K562 (cell line): ENCODE results near the gene NAV2. TPM values are rescaled to one million over a fixed set of nuclear protein-coding genes. Genes with fewer than 3 reads are reported as not detected.

Experiments
- FOXJ2 ChIP-seq: fragments of 200-800 bp; sonication (Bioruptor generic); IDR thresholded peaks from 2 replicates; pipeline ENCODE4 v1.6.1; 2016; ENCODE audit warnings: missing genetic modification characterization, missing compliant biosample characterization
- MTA1 ChIP-seq: fragments of 450-650 bp; IDR thresholded peaks from 2 replicates; pipeline ENCODE4 v1.6.1; 2017; ENCODE audit warnings: borderline replicate concordance
- NFRKB ChIP-seq: fragments of 450-650 bp; IDR thresholded peaks from 2 replicates; pipeline ENCODE4 v1.6.1; 2016; ENCODE audit warnings: low read depth
- PML ChIP-seq: IDR thresholded peaks from 2 replicates; pipeline ENCODE4 v1.6.1; 2012; ENCODE audit warnings: low read length, inconsistent platforms
- PYGO2 ChIP-seq: fragments of 450-650 bp; IDR thresholded peaks from 2 replicates; pipeline ENCODE4 v1.6.1; 2016; ENCODE audit warnings: mild to moderate bottlenecking, missing genetic modification characterization, moderate library complexity, missing compliant biosample characterization
- SMARCA4 ChIP-seq: fragments of 450-650 bp; IDR thresholded peaks from 2 replicates; pipeline ENCODE4 v1.6.1; 2016
- polyA plus RNA-seq, 8 experiments: library from polyadenylated mRNA; depleted of rRNA in 4 of 8; stranded (reverse) in 5 of 8; unstranded in 3 of 8; fragments of >200 nt; fragmentation: Nextera tagmentation in 2 of 8; fragmentation: Illumina TruSeq in 1 of 8; extraction: Ambion mirVana in 2 of 8; extraction: Trizol in 1 of 8; gene quantifications; 2 replicates each; pipeline versions ENCODE4 v1.2.1 to v1.2.3, GENCODE V29; 2011 to 2014; ENCODE audit warnings: inconsistent platforms in 1 of 8, missing spikeins in 1 of 8
- total RNA-seq, 7 experiments: library from RNA; depleted of rRNA in 6 of 7; stranded (reverse); fragments of >200 nt in 6 of 7; fragmentation: Illumina TruSeq in 2 of 7; extraction: Trizol in 2 of 7; gene quantifications; 2 replicates each; pipeline versions ENCODE4 v1.2.1 to v1.2.3, GENCODE V29; 2011 to 2021; ENCODE audit warnings: low replicate concordance in 1 of 7
- TF ChIP-seq, protein P1 (sequence below): fragments of 450-650 bp; formaldehyde crosslinking; conservative IDR thresholded peaks from 2 replicates; pipeline ENCODE4 v1.4.0; 2022; ENCODE audit warnings: mild to moderate bottlenecking, missing genetic modification characterization
- TF ChIP-seq, protein P2 (sequence below), 3 experiments: fragments of 200-800 bp in 1 of 3; fragments of 250-450 bp in 1 of 3; fragments of 450-650 bp in 1 of 3; sonication (Bioruptor Pico) in 1 of 3; sonication (Bioruptor generic) in 1 of 3; formaldehyde crosslinking in 1 of 3; IDR thresholded peaks; 2 replicates each; pipeline versions ENCODE4 v1.6.1 to v1.8.0; 2016 to 2022; ENCODE audit warnings: mild to moderate bottlenecking in 2 of 3, missing genetic modification characterization in 2 of 3, missing compliant biosample characterization in 1 of 3, moderate library complexity in 1 of 3
- TF ChIP-seq, protein P3 (sequence below): fragments of 250-450 bp; sonication (Bioruptor Pico); IDR thresholded peaks from 2 replicates; pipeline ENCODE4 v1.8.0; 2022; ENCODE audit warnings: moderate library complexity, mild to moderate bottlenecking, inconsistent platforms

NAV2 gene
- total and polyA plus RNA-seq, 9 of the 15 experiments (the other 6 are each of a cell fraction or from before 2014, with no cell fraction given), result 0.03 to 0.35 (median 0.05) TPM

DNA sequence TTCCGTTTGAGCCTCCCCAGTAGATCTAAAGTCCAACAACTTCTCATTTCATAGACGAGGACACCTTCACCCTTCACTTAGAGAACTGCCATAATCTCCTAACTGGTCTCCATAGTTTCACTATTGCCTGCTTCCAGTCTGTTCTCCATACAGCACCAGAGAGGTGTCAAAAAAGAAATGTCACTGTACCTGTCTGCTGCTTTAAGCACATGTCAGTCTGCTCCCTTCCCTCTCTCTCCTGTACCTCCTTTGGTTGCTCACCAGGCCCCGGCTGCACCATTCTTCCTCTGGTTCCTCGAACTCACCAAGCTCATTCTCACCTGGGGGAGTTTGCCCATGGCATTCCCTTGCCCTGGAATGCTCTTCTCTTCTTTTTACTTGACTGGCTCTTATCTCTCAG lies 75.8 kb downstream of the NAV2 start (continued):
- TF ChIP-seq, protein P1, sequence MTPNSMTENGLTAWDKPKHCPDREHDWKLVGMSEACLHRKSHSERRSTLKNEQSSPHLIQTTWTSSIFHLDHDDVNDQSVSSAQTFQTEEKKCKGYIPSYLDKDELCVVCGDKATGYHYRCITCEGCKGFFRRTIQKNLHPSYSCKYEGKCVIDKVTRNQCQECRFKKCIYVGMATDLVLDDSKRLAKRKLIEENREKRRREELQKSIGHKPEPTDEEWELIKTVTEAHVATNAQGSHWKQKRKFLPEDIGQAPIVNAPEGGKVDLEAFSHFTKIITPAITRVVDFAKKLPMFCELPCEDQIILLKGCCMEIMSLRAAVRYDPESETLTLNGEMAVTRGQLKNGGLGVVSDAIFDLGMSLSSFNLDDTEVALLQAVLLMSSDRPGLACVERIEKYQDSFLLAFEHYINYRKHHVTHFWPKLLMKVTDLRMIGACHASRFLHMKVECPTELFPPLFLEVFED (CRISPR knock-in tag), result no peak
- TF ChIP-seq PYGO2 (tag), result no peak
- TF ChIP-seq, protein P2, sequence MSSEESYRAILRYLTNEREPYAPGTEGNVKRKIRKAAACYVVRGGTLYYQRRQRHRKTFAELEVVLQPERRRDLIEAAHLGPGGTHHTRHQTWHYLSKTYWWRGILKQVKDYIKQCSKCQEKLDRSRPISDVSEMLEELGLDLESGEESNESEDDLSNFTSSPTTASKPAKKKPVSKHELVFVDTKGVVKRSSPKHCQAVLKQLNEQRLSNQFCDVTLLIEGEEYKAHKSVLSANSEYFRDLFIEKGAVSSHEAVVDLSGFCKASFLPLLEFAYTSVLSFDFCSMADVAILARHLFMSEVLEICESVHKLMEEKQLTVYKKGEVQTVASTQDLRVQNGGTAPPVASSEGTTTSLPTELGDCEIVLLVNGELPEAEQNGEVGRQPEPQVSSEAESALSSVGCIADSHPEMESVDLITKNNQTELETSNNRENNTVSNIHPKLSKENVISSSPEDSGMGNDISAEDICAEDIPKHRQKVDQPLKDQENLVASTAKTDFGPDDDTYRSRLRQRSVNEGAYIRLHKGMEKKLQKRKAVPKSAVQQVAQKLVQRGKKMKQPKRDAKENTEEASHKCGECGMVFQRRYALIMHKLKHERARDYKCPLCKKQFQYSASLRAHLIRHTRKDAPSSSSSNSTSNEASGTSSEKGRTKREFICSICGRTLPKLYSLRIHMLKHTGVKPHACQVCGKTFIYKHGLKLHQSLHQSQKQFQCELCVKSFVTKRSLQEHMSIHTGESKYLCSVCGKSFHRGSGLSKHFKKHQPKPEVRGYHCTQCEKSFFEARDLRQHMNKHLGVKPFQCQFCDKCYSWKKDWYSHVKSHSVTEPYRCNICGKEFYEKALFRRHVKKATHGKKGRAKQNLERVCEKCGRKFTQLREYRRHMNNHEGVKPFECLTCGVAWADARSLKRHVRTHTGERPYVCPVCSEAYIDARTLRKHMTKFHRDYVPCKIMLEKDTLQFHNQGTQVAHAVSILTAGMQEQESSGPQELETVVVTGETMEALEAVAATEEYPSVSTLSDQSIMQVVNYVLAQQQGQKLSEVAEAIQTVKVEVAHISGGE (CRISPR knock-in tag; IDR thresholded peaks at IDR 0.05), result no peak
- TF ChIP-seq, protein P3, sequence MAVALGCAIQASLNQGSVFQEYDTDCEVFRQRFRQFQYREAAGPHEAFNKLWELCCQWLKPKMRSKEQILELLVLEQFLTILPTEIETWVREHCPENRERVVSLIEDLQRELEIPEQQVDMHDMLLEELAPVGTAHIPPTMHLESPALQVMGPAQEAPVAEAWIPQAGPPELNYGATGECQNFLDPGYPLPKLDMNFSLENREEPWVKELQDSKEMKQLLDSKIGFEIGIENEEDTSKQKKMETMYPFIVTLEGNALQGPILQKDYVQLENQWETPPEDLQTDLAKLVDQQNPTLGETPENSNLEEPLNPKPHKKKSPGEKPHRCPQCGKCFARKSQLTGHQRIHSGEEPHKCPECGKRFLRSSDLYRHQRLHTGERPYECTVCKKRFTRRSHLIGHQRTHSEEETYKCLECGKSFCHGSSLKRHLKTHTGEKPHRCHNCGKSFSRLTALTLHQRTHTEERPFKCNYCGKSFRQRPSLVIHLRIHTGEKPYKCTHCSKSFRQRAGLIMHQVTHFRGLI (CRISPR knock-in tag), result no peak
- no peak for TF ChIP-seq PML
- no peak for TF ChIP-seq FOXJ2
- no peak for TF ChIP-seq MTA1
- TF ChIP-seq SMARCA4, result no peak
- TF ChIP-seq NFRKB, result no peak
- TF ChIP-seq, all 486 proteins: peak for 0
